ENCODE measurements around the gene ISLR. TPM values are rescaled to one million over a fixed set of nuclear protein-coding genes. Genes with fewer than 3 reads are reported as not detected.

The ISLR gene
- total RNA-seq, 1 donor from 2014 or later = not detected

DNA sequence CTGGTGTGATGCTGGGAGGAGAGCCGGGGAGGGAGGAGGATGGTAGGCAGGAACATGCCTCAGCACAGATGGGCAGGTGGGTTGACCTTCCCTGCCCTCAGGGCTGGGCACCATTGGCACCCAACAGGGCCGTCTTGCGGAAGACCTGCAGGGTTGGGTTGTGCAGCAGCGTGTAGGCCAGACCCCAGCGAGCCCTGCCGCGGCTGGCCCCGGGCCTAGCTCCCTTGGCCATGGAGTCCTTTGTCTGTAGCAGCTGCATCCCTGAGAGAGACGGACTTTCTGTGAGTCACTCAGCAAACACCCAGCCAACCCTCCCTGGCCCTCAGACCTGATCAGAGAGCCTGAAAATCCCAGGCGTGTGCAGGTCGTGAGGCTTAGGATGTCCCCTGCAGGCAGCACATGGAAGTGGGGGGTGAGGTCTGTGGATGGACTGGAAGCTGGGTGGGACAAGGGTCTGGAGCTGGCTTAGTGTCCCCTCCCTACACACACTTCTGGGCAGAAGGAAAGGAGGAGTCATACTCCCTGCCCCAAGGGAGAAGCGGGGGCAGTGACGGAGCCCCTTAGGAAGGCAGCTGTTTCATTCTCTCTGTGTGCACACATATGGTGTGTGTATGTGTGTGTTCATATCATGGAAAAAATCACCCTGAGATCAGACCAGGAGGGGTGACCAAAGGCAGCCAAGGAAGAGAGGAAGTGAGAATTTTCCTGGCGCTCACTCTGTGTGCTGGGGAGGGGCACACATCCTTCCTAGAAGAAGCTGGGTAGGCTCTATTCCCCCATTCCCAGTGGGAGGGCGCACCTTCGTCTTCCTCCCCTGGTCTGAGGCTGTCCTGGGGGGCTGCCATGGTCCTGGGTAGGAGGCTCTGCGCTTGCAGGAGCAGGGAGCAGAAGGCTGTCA is 6.7 kb downstream of the ISLR start:
- no peak overlapping the region for H3K4me3 Mint-ChIP-seq (ENCODE audit: low read depth)

GRCh38 chr15:74180881-74181602 is 7.5 kb downstream of the ISLR start:
- H3K27me3 Mint-ChIP-seq (ENCODE audit: low read depth) = no peaks in the 10 kb centered on the region

More for the DNA sequence above, 6.7 kb downstream of the ISLR start:
- no peaks in the 10 kb centered on the region for H3K9me3 Mint-ChIP-seq
- H3K4me1 Mint-ChIP-seq (ENCODE audit: low read depth) = no peaks in the 10 kb centered on the region
- no peak overlapping the region for H3K27ac Mint-ChIP-seq
- no peaks in the 10 kb centered on the region for H3K36me3 Mint-ChIP-seq (ENCODE audit: low read depth)
- no peaks in the 10 kb centered on the region for H3K27me3 Mint-ChIP-seq (ENCODE audit: low read depth)
- intact Hi-C loops (cut with micrococcal nuclease) = no loop called here
- DNase-seq (ENCODE audit: low spot score) = no peak

DNA sequence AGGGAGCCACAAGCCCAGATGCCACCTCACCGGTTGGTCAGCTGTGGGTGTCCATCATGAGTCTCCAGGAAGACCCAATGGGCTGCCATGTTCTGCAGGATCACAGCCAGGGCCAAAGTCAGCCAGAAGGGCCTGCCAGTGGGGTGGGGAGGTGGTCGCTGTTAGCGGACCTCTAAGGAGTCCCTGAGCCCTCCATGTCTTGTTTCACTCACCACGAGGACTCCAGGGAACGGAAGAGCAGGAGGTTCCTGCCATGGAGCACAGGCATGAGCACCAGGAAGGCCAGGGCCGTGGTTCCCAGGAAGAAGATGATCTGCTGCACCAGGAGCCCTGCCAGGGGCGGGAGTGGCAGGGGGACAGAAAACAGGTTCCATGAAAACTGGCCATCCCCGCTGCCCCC is 8.6 kb downstream of the ISLR start:
- Mint-ChIP-seq H3K36me3 (ENCODE audit: low read depth) (no peaks in the 10 kb centered on the region), H3K4me1 (ENCODE audit: low read depth) (no peaks in the 10 kb centered on the region), H3K9me3 (no peaks in the 10 kb centered on the region), H3K4me3 (ENCODE audit: low read depth) (no peak overlapping the region), H3K27me3 (ENCODE audit: low read depth) (no peaks in the 10 kb centered on the region), H3K27ac (no peak overlapping the region)
- DNase-seq (ENCODE audit: low spot score) = no peak
- intact Hi-C loops (cut with micrococcal nuclease) = no loop called here

More at GRCh38 chr15:74180881-74181602, 7.5 kb downstream of the ISLR start:
- intact Hi-C loops (cut with micrococcal nuclease) = no loop called here
- no peaks in the 10 kb centered on the region for H3K36me3 Mint-ChIP-seq (ENCODE audit: low read depth)
- no peak for DNase-seq (ENCODE audit: low spot score)
- H3K4me1 Mint-ChIP-seq (ENCODE audit: low read depth) = no peaks in the 10 kb centered on the region
- no peaks in the 10 kb centered on the region for H3K9me3 Mint-ChIP-seq
- H3K4me3 Mint-ChIP-seq (ENCODE audit: low read depth) = no peak overlapping the region
- H3K27ac Mint-ChIP-seq = no peak overlapping the region

DNA sequence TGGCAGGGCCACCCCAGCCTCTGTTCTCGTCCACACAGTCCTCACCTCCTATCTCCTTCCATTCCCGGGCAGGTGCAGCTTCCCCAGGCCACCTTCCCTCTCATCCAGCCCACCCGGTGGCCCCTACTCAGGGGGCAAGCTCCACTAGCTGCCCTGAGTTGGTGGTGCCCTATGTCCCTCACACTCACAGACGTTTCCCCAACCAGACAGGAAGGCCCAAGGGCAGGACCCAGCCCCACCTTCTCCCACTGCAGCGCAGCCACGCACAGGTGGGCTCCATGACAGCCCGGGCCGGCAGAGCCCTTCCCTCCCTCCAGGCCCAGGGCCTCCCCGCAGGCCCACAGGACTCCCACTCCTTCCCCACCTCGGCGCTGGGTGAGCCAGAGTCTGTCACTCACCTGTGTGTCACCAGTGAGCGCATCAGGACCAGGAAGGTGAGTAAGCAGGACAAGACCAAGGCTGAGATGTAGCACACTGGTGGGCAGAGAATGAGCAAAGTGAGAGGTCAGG is 11.1 kb downstream of the ISLR start:
- H3K4me3 Mint-ChIP-seq (ENCODE audit: low read depth) = no peak overlapping the region
- no peaks in the 10 kb centered on the region for H3K4me1 Mint-ChIP-seq (ENCODE audit: low read depth)
- H3K27me3 Mint-ChIP-seq (ENCODE audit: low read depth) = no peaks in the 10 kb centered on the region
- no peak overlapping the region for H3K27ac Mint-ChIP-seq
- intact Hi-C loops (cut with micrococcal nuclease) = no loop called here
- no peaks in the 10 kb centered on the region for H3K36me3 Mint-ChIP-seq (ENCODE audit: low read depth)
- DNase-seq (ENCODE audit: low spot score) = no peak
- H3K9me3 Mint-ChIP-seq = no peaks in the 10 kb centered on the region

DNA sequence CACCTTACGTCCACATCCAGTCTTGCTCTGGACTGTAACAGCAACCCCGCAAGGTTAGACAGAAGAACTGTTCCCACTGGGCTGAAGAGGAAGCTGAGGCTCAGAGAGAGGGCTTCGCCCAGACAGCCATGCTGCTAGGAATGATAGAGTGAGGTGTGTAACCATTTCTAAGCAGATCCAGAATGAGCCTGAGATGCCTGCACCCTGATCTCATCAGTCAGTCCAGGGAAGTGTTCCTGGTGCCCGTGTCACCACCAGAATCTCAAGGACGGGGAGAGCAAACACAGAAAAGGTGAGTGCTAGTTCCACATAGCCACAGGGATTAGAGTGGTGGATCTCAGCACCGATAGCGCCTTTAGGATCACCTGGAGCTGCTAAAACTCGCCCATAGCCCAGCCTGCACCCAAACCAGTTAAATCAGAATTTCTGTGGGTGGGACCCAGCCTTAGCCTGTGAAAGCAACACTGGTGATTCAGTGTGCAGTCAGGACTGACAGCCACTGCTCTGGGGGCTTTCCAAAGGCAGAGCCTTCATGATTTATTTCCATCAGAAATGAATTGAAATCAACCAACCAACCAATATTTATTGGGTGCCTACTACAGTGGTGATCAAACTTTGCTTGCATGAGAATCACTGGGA is 12.3 kb downstream of the ISLR start:
- H3K27ac Mint-ChIP-seq = no peak overlapping the region
- no peaks in the 10 kb centered on the region for H3K4me1 Mint-ChIP-seq (ENCODE audit: low read depth)
- intact Hi-C loops (cut with micrococcal nuclease) = no loop called here
- no peak for DNase-seq (ENCODE audit: low spot score)
- no peaks in the 10 kb centered on the region for H3K27me3 Mint-ChIP-seq (ENCODE audit: low read depth)
- H3K36me3 Mint-ChIP-seq (ENCODE audit: low read depth) = no peaks in the 10 kb centered on the region
- no peaks in the 10 kb centered on the region for H3K9me3 Mint-ChIP-seq
- H3K4me3 Mint-ChIP-seq (ENCODE audit: low read depth) = no peak overlapping the region

- H3K4me3 Mint-ChIP-seq (ENCODE audit: low read depth) = no peak overlapping the region
Observed at GRCh38 chr15:74188216-74188615, 14.7 kb downstream of the ISLR start.

DNA sequence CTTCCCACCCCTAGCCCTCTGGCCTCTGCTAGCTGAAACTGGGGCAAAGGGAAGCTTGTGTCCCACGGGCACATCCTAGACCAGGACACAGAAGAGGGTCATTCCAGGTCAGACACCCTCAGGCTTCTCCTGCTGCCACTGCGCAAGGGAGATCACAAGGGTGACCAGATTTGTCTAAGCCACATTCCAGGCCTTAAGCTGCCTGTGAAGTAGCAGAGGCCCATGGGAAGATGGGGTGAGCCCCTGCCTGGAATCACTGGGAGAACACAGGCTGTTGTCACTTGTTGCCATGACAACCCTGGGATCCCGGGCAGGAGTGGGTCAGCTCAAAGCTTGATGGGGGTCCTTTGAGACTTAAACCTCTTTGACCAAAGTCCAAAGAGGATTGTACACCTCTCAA is 18.3 kb downstream of the ISLR start:
- Mint-ChIP-seq H3K4me1 (ENCODE audit: low read depth) (no peaks in the 10 kb centered on the region), H3K27me3 (ENCODE audit: low read depth) (no peaks in the 10 kb centered on the region), H3K36me3 (ENCODE audit: low read depth) (no peaks in the 10 kb centered on the region)

More at GRCh38 chr15:74188216-74188615, 14.7 kb downstream of the ISLR start:
- no peak for DNase-seq (ENCODE audit: low spot score)
- H3K36me3 Mint-ChIP-seq (ENCODE audit: low read depth) = no peaks in the 10 kb centered on the region
- no peaks in the 10 kb centered on the region for H3K4me1 Mint-ChIP-seq (ENCODE audit: low read depth)
- intact Hi-C loops (cut with micrococcal nuclease) = no loop called here
- H3K27me3 Mint-ChIP-seq (ENCODE audit: low read depth) = no peaks in the 10 kb centered on the region
- H3K27ac Mint-ChIP-seq = no peak overlapping the region
- no peaks in the 10 kb centered on the region for H3K9me3 Mint-ChIP-seq

DNA sequence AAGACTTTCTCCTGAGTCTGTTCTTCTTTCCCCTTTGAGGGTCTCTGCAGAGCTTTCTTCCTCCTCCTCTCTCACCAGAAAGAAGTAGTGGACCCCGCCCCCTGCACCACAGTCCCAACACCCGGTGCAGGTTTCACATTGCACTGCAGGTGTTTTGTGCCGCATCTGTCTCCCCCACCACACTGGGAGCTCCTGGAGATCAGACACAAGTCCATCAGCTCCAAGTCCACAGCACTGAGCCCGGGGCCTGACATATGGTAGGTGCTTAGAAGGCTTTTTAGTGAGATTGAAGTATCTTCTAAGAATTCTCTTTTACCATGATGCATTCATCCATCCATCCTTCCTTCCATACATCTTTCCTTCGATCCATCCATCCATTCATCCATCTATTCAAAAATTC is 19.2 kb downstream of the ISLR start:
- intact Hi-C loops (cut with micrococcal nuclease) = no loop called here
- Mint-ChIP-seq H3K27ac (no peak overlapping the region), H3K36me3 (ENCODE audit: low read depth) (no peaks in the 10 kb centered on the region), H3K4me1 (ENCODE audit: low read depth) (no peaks in the 10 kb centered on the region), H3K27me3 (ENCODE audit: low read depth) (no peaks in the 10 kb centered on the region), H3K9me3 (no peaks in the 10 kb centered on the region), H3K4me3 (ENCODE audit: low read depth) (no peak overlapping the region)
- DNase-seq (ENCODE audit: low spot score) = no peak

More for the DNA sequence above, 18.3 kb downstream of the ISLR start:
- DNase-seq (ENCODE audit: low spot score) = no peak
- intact Hi-C loops (cut with micrococcal nuclease) = no loop called here
- Mint-ChIP-seq H3K4me3 (ENCODE audit: low read depth) (no peak overlapping the region), H3K27ac (no peak overlapping the region), H3K9me3 (no peaks in the 10 kb centered on the region)

GRCh38 chr15:74193299-74193718 is 19.8 kb downstream of the ISLR start:
- H3K9me3 Mint-ChIP-seq = no peaks in the 10 kb centered on the region
- intact Hi-C loops (cut with micrococcal nuclease) = no loop called here
- H3K27ac Mint-ChIP-seq = no peak overlapping the region
- H3K4me3 Mint-ChIP-seq (ENCODE audit: low read depth) = no peak overlapping the region
- no peak for DNase-seq (ENCODE audit: low spot score)
- no peaks in the 10 kb centered on the region for H3K27me3 Mint-ChIP-seq (ENCODE audit: low read depth)
- H3K36me3 Mint-ChIP-seq (ENCODE audit: low read depth) = no peaks in the 10 kb centered on the region
- H3K4me1 Mint-ChIP-seq (ENCODE audit: low read depth) = no peaks in the 10 kb centered on the region

- H3K27me3 Mint-ChIP-seq (ENCODE audit: low read depth) = no peaks in the 10 kb centered on the region
- no peak overlapping the region for H3K27ac Mint-ChIP-seq
- no peaks in the 10 kb centered on the region for H3K9me3 Mint-ChIP-seq
- no peaks in the 10 kb centered on the region for H3K4me1 Mint-ChIP-seq (ENCODE audit: low read depth)
- DNase-seq (ENCODE audit: low spot score) = no peak
- no peaks in the 10 kb centered on the region for H3K36me3 Mint-ChIP-seq (ENCODE audit: low read depth)
- no peak overlapping the region for H3K4me3 Mint-ChIP-seq (ENCODE audit: low read depth)
- intact Hi-C loops (cut with micrococcal nuclease) = no loop called here
Observed at GRCh38 chr15:74193905-74194304, 20.4 kb downstream of the ISLR start.

DNA sequence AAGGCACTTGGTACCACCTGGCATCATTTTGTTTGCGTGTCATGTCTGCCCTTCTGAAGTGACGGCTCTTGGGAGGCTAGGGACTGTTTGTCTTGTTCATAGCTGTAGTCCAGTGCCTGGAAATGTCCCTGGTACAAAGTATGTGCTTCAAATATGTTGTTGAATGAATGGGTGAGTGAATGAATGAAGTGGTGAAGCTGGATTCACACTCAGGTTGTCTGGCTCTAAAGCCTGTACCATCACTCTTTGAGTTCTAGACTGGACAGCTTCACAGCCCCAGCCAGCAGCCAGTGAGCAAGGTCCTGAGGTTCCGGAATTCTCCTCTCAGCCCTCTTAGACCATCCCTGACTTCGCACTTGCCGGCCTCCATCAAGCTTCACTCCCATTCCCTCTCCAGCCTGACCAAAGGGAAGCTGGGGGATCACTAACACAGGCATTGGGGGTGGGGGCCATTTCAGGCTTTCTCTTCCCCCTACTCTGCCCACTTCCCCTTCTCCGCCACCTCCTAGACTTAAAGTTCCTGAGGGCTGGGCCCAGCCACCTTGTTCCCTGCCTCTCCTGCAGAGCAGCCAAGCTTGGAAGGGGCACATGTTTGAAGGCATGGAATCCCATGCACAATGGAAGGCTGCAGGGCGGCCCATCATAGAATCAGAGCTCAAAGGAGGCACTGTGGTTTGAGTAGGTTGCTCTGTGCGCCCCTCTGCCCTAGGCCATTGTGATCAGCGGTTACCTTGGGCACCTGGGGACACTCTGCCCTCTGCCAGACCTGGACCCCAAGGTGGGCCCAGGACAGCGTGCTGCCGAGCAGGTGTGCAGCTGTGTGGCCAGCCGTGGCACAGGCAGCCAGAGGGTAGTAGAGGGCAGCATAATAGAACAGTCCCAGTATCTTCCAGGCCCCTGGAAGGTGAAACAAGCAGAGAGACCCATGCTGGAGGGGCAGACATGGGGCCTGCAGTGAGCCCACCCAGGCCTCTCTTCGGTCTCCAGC is 21.4 kb downstream of the ISLR start:
- no peaks in the 10 kb centered on the region for H3K4me1 Mint-ChIP-seq (ENCODE audit: low read depth)

DNA sequence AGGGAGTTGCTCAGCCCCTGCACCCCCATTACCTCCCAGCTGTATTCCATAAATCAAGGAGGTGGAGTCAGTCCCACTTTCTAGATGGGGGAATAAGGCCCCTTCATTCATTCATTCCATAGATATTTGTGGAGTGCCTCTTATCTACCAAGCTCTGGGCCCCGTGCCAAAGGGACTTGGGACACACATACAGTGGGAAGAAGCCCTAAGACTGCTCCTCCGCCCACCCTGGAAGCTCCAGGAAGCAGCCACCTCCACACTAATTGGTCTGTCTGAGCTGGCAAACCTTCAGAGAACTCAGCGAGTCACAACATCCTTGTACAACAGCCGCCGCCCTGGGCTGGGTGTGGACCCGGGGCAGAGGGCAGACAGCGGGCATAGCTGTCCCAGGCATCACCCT is 22.7 kb downstream of the ISLR start:
- Mint-ChIP-seq H3K27ac (no peak overlapping the region), H3K27me3 (ENCODE audit: low read depth) (no peaks in the 10 kb centered on the region), H3K4me1 (ENCODE audit: low read depth) (no peaks in the 10 kb centered on the region), H3K4me3 (ENCODE audit: low read depth) (no peak overlapping the region), H3K36me3 (ENCODE audit: low read depth) (no peaks in the 10 kb centered on the region), H3K9me3 (no peaks in the 10 kb centered on the region)
- DNase-seq (ENCODE audit: low spot score) = no peak
- intact Hi-C loops (cut with micrococcal nuclease) = no loop called here

More for the DNA sequence above, 21.4 kb downstream of the ISLR start:
- H3K27me3 Mint-ChIP-seq (ENCODE audit: low read depth) = no peaks in the 10 kb centered on the region
- no peaks in the 10 kb centered on the region for H3K36me3 Mint-ChIP-seq (ENCODE audit: low read depth)
- H3K27ac Mint-ChIP-seq = no peak overlapping the region
- H3K9me3 Mint-ChIP-seq = no peaks in the 10 kb centered on the region
- no peak overlapping the region for H3K4me3 Mint-ChIP-seq (ENCODE audit: low read depth)
- no peak for DNase-seq (ENCODE audit: low spot score)
- intact Hi-C loops (cut with micrococcal nuclease) = no loop called here

All from activated T-helper 2 cell treated with anti-CD3 and anti-CD28 coated beads, Interferon-gamma antibody, Interleukin-2, Interleukin-4, amounts not matched to agents 10 μg/mL and 5 μg/mL and 100 μg/mL, durations not matched to agents 14 hours and 24 hours and 36 hours (primary cell).